GM12874 (cell line): ENCODE data around the gene PLCB1.

Source experiments
- TF ChIP-seq, protein P1 (sequence below): IDR thresholded peaks from 2 replicates; pipeline ENCODE4 v1.5.1; 2011; ENCODE audit warnings: low read depth, mild to moderate bottlenecking, control low read depth, low read length, moderate library complexity; ENCODE audit not compliant: insufficient read depth

Gene PLCB1

DNA sequence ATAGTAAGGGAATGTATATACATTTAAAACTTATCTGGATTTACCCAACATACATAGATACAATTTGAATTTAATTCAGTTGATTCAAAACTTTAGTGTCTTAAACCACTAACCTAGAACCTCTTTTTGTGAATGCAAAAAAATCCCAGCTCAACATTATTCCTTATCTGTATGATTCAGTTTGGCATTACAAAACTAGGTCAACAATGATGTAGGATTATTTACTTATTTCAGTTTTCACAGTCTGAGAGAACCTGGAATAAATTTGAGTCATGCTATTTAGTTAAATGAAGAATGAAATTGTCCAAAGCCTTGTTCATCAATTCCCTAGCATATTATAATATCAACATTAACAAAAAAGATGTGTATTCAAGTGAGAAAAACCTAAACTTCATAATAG, 7.4 kb upstream of the PLCB1 start:
- TF ChIP-seq, protein P1, sequence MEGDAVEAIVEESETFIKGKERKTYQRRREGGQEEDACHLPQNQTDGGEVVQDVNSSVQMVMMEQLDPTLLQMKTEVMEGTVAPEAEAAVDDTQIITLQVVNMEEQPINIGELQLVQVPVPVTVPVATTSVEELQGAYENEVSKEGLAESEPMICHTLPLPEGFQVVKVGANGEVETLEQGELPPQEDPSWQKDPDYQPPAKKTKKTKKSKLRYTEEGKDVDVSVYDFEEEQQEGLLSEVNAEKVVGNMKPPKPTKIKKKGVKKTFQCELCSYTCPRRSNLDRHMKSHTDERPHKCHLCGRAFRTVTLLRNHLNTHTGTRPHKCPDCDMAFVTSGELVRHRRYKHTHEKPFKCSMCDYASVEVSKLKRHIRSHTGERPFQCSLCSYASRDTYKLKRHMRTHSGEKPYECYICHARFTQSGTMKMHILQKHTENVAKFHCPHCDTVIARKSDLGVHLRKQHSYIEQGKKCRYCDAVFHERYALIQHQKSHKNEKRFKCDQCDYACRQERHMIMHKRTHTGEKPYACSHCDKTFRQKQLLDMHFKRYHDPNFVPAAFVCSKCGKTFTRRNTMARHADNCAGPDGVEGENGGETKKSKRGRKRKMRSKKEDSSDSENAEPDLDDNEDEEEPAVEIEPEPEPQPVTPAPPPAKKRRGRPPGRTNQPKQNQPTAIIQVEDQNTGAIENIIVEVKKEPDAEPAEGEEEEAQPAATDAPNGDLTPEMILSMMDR = no peak

DNA sequence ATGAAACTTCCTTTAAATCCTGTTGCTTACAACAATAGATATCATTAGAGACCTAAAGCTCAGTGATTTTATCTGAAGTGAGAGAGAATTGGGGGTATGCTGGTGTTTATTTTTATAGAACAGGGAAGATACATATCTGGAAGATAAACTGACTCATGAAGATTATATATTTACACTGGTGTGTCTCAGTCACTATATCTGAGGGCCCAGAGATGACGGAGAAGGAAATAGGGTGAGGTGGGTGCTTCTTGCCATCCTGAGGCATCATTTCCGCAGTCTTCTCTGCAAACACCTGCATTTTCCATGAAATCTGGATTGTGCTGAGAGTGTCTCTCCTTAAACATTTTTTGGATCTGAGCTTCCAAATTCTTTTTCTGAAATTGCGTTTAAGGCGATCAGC, 5.9 kb upstream of the PLCB1 start:
- TF ChIP-seq, protein P1 = no peak

DNA sequence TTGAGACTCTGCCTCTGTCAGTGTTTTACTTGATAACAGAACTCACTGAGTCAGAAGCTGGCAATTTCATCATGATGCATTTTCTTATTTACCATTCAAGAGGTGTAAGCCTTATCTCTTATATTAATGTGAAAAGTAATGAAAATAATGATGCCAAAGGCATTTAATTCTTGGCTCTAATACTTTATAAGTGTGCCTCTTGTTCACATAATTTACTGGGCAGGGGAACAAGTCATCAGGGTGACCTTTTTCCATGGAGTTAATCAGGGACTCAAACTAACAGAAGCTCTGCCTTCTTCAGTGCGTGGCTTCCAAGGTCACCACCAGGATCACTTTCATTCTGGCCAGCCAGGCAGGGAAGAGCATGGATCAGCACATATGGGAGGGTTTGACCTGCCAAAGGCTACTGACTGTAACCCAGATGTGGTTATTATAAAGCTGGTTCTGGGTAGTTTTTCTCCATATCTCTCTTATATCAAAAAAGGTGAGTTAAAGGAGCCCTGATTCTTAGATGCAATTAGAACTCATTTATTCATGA, 5.2 kb upstream of the PLCB1 start:
- TF ChIP-seq, protein P1 = no peak

DNA sequence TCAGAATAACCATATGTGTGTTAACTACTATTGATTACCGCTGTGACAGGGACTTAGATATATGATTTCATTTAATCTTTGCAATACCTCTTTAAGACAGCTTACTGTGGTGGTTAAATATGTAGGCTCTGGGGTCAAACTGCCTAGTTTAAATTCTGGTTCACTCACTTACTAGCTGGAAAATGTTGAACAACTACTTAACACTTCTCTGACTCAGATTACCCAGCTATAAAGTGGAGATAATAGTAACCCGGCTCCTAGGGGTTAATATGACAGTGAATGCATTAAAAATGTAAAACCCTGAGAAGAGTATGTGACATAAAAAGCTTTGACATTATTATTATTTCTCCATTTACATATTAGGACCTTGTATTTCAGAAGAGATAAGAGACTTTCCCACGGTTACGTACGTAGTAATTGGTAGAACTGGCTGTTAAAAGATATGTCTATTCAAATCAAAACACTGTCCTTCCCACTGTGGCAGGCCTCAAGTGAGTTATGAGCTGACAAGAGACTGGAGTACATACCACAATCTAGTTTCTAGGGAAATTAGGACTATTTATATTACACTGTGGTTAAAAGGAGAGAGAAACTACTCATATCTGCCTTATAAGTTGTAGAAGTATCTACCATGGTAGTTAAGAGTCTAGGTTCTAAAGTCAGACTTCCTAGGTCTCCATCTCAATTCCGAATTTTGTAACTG, 4.4 kb upstream of the PLCB1 start:
- TF ChIP-seq, protein P1 = no peak

DNA sequence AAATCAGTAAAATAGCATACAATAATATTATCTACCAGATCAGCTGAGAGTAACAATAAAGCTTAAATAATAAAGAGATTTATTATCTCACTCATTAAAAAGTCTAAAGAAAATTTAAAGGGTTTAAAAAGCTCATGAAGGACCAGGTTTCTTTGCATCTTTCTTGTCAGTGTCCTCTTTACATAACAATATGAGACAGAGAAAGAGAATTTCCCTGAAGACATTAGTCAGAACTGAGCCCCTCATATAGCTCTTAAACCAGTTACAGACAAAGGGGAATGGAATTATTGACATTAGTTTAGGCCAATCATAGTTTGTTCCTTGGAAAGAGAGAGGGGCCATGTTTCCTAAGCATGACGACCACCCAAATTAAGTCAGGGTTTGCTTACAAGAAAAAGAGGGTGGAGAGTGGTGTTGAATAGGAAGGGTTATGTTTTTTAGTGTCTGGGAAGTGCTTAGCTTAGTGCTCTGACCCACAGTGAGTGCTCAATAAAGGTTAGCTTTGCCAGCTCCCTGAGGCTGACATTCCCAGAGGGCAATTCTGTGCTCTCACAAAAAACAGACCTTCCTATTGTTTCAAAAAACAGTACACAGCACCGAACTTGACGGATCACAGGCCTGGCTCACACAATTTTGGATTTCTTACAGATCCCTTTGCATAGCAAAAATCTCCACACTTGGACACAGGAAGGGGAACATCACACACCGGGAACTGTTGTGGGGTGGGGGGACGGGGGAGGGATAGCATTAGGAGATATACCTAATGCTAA, 3.6 kb upstream of the PLCB1 start:
- TF ChIP-seq, protein P1 = no peak

DNA sequence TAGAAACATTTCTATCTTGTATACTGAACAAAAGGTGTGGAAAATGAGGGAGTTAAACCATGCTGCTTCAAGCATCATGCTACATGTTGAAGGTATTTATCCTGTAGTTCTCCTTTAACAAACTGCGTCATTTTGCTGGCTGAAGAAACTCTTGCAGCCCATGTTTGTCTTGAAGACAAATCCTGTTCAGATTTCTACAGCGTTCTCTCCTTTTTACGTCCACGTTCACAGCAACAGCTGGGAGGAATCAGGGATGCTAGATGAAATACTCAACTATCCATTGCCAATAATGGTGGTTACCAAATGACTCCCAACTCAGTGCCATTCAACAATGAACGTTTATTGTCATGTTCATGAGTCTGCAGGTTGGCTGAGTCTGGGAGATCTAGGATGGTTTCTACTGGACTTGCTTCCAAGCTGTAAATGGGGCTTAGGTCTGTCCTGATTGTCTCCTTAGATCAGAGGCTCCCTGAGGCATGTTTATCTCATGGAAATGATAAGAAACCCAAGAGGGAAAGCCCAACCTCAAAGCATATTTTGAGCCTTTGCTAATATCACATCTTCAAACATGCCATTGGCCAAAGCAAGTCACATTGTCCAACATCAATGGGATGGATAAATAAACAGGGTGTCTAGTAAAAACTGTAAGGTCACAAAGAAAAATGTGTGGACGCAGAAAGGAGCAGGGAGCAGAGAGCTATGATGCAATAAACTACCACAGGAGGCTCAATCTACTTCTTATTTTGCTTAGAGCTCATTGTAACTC, 2.7 kb upstream of the PLCB1 start:
- TF ChIP-seq, protein P1 = no peak

DNA sequence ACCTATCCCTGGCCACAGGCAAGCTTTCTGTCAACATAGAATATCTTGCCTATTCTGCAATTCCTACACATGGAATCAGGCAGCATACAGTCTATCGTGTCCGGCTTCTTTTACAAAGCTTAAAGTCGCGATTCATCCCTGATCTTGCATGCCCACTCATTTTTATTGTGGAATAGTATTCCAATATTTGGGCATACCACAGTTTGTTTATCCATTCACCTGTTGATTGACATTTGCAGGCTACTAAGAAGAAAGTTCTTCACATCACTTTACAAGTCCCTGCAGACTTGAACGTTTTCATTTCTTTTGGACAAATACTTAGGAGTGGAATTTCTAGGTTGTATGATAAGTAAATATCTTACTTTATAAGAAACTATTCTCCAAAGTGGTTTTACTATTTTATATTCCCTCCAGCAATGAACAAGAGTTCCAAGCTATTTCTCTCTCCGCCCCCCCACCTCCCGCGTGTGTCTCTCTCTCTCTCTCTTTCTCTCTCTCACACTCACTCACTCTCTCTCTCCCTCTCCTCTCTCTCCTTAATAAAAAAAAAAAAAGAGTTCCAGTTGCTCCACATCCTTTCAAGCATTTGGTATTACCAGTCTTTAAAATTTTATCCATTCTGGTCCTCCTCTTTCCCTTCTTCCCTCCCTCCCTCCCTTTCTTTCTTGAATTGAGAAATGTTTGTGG, 1.1 kb upstream of the PLCB1 start:
- TF ChIP-seq, protein P1 = no peak
